ENCODE results near the gene PLEK2. TPM values are rescaled to one million over a fixed set of nuclear protein-coding genes. Genes with fewer than 3 reads are reported as not detected.
A peak's percentile ranks its signal among the peaks of the same experiment; 100 is the strongest.
"Not testable (repeated sequence)": the region's sequence is repeated elsewhere in the genome, so short reads cannot be mapped to it uniquely, and the experiment has no call there.

The PLEK2 gene
- total RNA-seq, 1 donor from 2014 or later = 111 TPM

DNA sequence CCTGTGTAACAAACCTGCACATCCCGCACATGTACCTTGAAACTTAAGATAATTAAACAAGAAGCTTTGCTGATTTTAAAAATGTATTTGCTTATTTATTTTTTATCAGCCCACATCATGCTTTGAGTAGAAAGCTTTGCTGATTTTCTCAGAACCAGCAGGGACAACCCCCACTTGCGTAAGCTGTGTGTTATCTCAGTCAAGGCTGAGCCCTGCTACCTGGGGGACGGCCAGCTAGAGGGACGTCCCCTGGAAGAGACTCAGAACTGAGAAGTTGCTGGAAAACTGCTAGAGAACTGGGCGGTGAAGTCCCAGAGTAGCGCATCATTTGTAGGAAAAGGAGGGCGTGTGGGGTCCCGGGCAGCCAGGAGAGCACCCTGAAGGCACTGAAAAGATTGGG is 4.1 kb upstream of the PLEK2 start:
- H3K4me3 ChIP-seq (ENCODE audit: low read depth, low read length) = no peak overlapping the region
- no peaks in the 10 kb centered on the region for H3K36me3 ChIP-seq (ENCODE audit: control insufficient read depth, insufficient read depth, low read length)
- FAIRE-seq (no peak), DNase-seq (ENCODE audit: low read depth) (no peak)
- TF ChIP-seq, protein P1, sequence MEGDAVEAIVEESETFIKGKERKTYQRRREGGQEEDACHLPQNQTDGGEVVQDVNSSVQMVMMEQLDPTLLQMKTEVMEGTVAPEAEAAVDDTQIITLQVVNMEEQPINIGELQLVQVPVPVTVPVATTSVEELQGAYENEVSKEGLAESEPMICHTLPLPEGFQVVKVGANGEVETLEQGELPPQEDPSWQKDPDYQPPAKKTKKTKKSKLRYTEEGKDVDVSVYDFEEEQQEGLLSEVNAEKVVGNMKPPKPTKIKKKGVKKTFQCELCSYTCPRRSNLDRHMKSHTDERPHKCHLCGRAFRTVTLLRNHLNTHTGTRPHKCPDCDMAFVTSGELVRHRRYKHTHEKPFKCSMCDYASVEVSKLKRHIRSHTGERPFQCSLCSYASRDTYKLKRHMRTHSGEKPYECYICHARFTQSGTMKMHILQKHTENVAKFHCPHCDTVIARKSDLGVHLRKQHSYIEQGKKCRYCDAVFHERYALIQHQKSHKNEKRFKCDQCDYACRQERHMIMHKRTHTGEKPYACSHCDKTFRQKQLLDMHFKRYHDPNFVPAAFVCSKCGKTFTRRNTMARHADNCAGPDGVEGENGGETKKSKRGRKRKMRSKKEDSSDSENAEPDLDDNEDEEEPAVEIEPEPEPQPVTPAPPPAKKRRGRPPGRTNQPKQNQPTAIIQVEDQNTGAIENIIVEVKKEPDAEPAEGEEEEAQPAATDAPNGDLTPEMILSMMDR (IDR thresholded peaks at IDR 0.05; ENCODE audit: insufficient read depth, low read length, severe bottlenecking) = no peak
- no peaks in the 10 kb centered on the region for H3K27me3 ChIP-seq (ENCODE audit: control insufficient read depth, insufficient read depth, low read length)

DNA sequence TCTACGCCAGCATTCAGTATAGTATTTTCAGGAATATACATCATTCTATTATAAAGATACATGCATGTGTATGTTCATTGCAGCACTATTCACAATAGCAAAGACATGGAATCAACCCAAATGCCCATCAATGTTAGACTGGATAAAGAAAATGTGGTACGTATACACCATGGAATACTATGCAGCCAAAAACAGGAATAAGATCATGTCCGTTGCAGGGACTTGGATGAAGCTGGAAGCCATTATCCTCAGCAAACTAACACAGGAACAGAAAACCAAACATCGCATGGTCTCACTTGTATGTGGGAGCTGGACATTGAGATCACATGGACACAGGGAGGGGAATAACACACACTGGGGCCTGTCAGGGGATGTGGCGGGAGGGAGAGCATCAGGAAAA is 3.6 kb upstream of the PLEK2 start:
- H3K4me3 ChIP-seq (ENCODE audit: low read depth, low read length); H3K27me3 ChIP-seq (ENCODE audit: control insufficient read depth, insufficient read depth, low read length); H3K36me3 ChIP-seq (ENCODE audit: control insufficient read depth, insufficient read depth, low read length); DNase-seq (ENCODE audit: low read depth); FAIRE-seq: not testable (repeated sequence)

DNA sequence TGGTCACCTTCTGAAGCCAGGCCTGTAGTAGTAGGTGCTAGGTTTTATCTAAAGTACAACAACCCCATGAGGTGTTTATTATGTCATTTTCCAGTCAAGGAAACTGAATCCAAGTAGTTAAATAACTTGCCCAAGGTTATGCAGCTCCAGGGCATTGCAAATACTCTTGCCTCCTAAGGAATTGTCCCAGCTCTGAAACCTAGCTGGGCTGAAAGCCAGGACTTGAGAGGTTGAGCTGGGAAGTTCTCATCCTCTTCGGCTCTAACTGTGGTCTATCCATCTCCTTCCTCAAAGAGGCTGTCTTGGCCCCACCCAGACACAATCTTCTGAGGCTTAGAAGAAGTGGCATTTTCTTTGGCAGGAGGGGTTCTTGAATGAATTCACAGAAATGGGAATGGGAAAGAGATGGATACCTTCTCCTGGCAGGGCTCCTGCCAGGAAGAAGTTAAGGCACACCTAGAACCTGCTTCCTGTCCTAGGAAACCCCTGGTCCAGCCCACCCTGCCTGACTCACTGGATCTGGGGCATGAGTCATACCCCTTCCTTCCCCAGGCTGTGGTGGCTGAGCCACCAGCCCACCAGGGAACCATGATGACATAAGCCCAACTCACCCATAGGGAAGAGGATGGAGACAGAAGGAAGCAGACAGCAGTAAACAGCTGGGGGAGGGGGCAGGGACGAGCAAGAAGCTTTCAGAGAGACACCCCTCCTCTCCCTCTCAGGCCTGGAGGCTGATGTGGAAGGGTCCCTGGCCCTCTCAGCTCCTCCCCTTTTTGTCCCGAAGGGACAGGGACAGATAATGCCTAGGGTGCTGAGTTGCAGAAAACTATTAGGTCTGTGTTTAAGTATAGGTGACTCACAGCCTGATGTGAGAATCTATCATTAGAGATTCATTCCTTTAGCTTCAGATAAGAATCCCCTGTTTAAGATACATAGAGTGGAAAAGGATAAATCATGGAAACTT is 2.1 kb upstream of the PLEK2 start:
- H3K4me3 ChIP-seq (ENCODE audit: low read depth, low read length) = no peak overlapping the region

DNA sequence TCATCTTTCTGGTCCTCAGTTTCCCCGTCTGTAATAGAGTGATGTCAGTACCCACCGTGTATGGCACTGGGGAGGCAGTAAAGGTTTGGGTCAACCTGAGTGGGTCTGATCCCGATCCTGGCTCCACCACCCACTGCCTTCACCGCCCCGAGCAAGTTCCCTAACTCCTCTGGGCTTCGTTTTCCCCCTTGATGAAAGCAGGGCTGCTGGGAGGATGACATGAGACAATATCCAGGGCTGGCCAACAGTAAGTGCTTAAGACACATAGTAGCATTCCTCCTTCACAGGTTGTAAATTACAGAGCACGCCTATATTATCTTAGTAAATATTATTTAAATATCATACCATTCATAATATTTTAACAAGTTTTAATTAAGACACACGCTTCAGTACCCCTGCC is 595 bp downstream of the PLEK2 start:
- FAIRE-seq (no peak), DNase-seq (ENCODE audit: low read depth) (no peak)
- Histone ChIP-seq H3K4me3 (ENCODE audit: low read depth, low read length) (peak overlapping the region; percentile 68), H3K36me3 (ENCODE audit: control insufficient read depth, insufficient read depth, low read length) (no peaks in the 10 kb centered on the region), H3K27me3 (ENCODE audit: control insufficient read depth, insufficient read depth, low read length) (no peaks in the 10 kb centered on the region)
- TF ChIP-seq, protein P1 (IDR thresholded peaks at IDR 0.05; ENCODE audit: insufficient read depth, low read length, severe bottlenecking) = no peak

More for the DNA sequence above, 2.1 kb upstream of the PLEK2 start:
- FAIRE-seq (no peak), DNase-seq (ENCODE audit: low read depth) (peak; percentile 97)
- Histone ChIP-seq H3K36me3 (ENCODE audit: control insufficient read depth, insufficient read depth, low read length) (no peaks in the 10 kb centered on the region), H3K27me3 (ENCODE audit: control insufficient read depth, insufficient read depth, low read length) (no peaks in the 10 kb centered on the region)
- TF ChIP-seq, protein P1 (IDR thresholded peaks at IDR 0.05; ENCODE audit: insufficient read depth, low read length, severe bottlenecking) = no peak

DNA sequence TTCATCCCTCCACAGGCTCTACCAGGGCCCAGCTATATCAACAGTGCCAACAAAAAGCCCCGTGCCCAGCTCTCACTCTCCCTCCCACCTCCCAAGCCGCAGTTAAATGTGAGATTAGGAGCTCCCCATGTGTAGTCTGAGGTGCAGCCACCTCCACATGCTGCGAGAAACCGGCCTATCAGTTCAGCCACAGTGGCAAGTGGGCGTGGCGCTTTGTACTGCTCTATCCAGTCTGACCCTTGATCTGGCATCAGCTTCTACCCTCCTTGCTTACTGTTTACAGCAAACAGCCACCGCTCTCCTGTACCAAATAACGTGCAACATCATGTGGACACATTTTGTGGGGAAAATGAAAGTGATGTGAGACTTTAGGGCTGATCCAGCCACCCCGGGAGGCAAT is 1.7 kb downstream of the PLEK2 start:
- TF ChIP-seq, protein P1 (IDR thresholded peaks at IDR 0.05; ENCODE audit: insufficient read depth, low read length, severe bottlenecking) = no peak
- DNase-seq (ENCODE audit: low read depth) = peak; percentile 27
- no peak for FAIRE-seq
- Histone ChIP-seq H3K27me3 (ENCODE audit: control insufficient read depth, insufficient read depth, low read length) (no peaks in the 10 kb centered on the region), H3K4me3 (ENCODE audit: low read depth, low read length) (no peak overlapping the region), H3K36me3 (ENCODE audit: control insufficient read depth, insufficient read depth, low read length) (peaks cover 4% of the 10 kb centered on the region)

DNA sequence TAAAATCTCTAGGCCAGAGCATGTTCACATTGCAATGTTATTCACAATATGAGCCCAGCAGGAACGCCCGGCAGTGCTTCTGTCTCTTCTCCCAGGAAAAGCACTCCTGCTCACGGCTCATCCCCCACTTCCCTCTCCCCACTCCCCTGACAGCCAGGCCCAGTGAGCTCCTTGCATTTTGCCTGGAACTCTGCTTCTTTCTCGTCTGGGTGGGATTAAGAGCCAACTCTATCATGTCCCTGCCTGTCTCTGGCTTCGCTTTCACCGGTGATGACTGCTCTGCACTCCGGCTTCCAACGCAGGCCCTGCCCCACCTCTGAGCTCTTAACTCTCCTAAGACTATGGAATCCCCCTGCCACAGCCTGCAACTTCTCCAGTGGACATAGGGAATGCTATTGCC is 2.5 kb downstream of the PLEK2 start:
- peaks cover 4% of the 10 kb centered on the region for H3K36me3 ChIP-seq (ENCODE audit: control insufficient read depth, insufficient read depth, low read length)
- TF ChIP-seq, protein P1 (IDR thresholded peaks at IDR 0.05; ENCODE audit: insufficient read depth, low read length, severe bottlenecking) = no peak
- H3K27me3 ChIP-seq (ENCODE audit: control insufficient read depth, insufficient read depth, low read length) = no peaks in the 10 kb centered on the region
- FAIRE-seq = no peak
- no peak overlapping the region for H3K4me3 ChIP-seq (ENCODE audit: low read depth, low read length)
- peak; percentile 58 for DNase-seq (ENCODE audit: low read depth)

DNA sequence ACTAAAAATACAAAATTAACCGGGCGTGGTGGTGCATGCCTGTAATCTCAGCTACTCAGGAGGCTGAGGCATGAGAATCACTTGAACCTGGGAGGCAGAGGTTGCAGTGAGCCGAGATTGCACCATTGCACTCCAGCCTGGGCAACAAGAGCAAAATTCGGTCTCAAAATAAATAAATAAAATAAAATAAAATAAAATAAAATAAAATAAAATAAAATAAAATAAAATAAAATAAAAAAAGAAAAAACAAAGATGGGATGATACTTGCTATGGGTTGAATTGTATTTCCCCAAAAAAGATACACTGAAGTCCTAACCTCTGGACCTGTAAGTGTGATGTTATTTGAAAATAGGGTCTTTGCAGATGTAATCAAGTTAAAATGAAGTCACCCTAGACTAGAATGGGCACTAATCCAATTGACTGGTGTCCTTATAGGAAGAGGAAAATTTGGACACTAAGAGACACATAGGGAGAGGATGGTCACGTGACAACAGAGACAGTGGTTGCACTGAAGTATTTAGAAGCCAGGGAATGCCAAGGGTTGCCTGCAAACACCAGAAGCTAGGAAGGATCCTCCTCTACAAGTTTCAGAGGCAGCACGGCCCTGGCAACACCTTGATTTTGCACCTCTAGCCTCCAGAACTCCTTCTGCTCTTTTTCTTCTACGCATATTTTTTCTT is 3.7 kb downstream of the PLEK2 start:
- FAIRE-seq; H3K27me3 ChIP-seq (ENCODE audit: control insufficient read depth, insufficient read depth, low read length); H3K4me3 ChIP-seq (ENCODE audit: low read depth, low read length); DNase-seq (ENCODE audit: low read depth); H3K36me3 ChIP-seq (ENCODE audit: control insufficient read depth, insufficient read depth, low read length): not testable (repeated sequence)

Measured in bronchial epithelial cell (primary cell).